Midbrain (tissue), 1 donor: ENCODE data around the gene COG7.
"Not testable (repeated sequence)": the region's sequence is repeated elsewhere in the genome, so short reads cannot be mapped to it uniquely, and the experiment has no call there.

Experiments used
- DNase-seq: peaks from one replicate; lab custom pipeline; 2025; lab: John Stamatoyannopoulos, UW

Gene COG7

DNA sequence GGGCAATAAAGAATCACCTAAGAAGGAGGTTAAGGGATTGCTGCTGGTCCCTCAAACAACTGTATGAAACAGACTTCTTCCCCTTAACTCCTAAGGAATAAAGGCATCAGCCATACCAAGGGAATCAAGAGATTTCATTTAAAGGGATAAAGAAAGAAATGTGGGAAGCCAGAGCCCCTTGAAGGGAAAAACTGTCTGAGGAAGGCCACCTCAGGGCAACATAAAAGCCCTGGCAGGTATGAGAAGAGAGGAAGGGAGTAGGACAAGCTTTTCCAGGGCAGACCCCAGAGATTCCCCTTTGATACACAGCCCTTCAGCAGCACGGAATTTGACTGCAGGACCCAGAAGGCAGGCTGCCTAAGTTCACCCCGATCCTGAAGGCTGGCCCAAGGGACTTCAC is 43.5 kb downstream of the COG7 start:
- DNase-seq, result no peak

DNA sequence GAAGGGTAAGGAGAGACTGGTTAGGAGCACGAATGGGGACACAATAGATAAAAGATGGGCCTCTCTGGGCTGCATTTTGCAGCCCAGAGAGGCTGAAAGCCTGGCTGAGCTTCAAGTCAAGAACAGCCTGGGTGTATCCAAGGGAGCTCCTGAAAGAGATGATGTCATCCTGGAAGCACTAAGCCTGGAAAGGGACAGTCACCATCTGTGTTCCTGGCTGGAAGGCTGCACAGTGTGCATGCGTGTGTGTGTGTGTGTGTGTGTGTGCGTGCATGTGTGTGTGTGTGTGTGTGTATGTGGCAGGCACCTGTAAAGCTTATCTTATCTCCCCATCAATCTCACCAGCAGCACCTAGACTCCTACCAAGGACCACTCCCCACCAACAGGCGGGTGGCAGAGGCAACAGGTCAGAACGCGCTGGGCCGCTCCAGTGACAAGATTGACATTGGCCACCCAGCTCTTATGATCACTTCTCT is 44.1 kb downstream of the COG7 start:
- DNase-seq, result peak; percentile 29

DNA sequence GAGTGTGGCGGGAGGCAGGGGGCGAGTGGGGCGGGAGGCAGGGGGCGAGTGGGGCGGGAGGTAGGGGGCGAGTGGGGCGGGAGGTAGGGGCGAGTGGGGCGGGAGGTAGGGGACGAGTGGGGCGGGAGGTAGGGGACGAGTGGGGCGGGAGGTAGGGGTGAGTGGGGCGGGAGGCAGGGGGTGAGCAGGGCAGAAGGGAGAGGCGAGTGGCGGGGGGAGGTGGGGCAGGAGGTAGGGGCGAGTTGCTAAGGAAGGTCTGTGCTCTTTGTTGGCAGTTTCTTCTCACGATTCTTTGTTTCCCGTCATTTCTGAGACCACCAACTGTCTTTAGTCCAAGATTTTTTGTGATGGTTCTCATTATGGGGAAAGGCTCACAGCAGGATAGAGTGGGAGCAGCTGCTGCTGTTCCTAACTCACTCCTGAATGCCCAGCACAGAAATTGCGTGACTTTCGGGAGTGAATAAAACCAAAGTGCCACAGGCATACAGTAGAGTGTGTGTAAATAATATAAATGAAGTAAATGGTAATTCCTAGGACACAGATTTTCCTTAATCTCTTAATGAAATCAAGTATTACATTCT is 44.7 kb downstream of the COG7 start:
- no peak for DNase-seq

DNA sequence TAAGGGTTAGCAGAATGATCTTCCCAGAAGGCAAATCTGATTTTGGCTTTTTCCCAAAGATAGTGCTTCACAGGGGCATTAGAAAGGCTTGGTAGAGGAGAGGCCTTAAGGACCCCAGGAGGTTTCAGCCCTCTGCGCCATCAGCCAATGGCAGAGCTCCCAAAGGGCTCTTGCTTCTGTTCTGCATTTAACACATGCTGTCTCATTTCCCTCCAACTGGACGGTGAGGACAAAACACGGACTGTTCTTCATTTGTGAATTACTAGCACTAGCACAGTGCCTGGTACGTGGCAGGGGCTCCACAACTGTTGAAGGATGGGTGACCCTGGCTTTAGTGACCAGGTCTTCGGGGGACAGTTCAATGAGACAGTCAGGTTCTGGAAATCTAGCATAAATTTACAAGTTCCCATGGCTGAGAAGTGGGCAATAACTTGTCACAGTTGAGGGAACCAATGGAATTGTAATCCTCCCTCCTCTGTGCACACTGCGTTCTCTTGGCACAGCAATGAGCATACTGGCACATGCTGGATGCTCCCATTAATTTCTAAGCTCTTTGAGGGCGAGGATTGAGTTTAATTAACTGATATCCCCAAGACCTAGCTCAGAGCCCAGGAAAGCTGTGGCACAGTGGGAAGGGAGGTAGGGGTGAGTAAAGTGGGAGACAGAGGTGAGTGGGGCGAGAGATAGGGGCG is 45.4 kb downstream of the COG7 start:
- no peak for DNase-seq

GRCh38 chr16:23406546-23407240 is 46.3 kb downstream of the COG7 start:
- no peak for DNase-seq

GRCh38 chr16:23406024-23406423 is 47.0 kb downstream of the COG7 start:
- DNase-seq, result no peak

GRCh38 chr16:23403547-23403946 is 49.4 kb downstream of the COG7 start:
- DNase-seq, result no peak

DNA sequence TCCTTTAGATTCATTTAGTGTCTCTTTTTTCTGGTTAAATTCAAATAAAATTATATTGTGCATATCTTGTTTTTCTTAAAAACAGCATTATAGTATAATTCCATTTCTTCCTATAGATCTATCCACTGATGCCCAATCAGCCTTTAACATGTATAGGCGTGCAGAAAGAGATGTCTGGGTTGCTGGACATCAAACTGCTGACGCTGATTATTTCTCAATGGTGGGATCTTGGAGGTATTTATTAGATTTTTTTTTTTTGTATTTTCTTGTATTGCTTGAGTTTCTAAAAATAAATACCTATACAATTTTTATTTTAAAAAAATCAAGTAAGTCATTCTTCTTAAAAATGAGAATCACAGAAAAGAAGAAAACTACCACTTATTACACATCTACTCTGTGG is 50.9 kb downstream of the COG7 start:
- DNase-seq, result no peak

DNA sequence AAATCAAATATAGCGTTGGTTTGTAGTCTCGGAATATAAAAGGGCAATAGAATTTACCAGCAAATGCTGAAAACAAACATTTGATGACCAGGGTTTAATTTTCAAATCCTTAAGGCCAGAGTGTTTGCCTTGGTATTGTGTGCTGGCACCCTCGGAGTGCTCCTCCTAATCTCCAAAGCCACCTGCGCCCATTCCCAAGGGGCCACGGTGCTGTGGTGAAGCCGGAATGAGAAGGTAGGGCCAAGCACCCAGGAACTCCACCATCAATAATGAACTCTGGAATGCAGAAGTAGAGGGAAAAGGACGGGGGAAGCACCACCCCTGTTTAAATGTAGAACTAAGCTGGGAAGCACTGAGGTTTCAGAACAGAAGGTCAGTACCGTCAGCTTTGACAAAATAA is 51.9 kb downstream of the COG7 start:
- DNase-seq, result no peak

DNA sequence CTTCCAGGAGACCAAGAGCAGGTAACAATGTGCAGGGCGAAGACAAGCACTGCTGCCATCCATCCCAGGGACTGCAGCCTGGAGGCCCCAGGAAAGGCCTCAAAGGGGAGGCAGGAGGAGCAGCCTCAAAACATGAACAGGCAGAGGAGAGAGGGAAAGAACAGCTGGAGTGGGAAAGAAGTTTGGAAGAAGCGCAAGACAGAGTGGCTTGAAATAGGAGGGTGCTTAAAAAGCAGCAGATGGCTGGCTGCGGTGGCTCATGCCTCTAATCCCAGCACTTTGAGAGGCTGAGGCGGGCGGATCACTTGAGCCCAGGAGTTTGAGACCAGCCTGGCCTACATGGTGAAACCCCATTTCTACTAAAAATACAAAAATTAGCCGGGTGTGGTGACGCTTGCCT is 52.5 kb downstream of the COG7 start:
- DNase-seq, result not testable (repeated sequence)

DNA sequence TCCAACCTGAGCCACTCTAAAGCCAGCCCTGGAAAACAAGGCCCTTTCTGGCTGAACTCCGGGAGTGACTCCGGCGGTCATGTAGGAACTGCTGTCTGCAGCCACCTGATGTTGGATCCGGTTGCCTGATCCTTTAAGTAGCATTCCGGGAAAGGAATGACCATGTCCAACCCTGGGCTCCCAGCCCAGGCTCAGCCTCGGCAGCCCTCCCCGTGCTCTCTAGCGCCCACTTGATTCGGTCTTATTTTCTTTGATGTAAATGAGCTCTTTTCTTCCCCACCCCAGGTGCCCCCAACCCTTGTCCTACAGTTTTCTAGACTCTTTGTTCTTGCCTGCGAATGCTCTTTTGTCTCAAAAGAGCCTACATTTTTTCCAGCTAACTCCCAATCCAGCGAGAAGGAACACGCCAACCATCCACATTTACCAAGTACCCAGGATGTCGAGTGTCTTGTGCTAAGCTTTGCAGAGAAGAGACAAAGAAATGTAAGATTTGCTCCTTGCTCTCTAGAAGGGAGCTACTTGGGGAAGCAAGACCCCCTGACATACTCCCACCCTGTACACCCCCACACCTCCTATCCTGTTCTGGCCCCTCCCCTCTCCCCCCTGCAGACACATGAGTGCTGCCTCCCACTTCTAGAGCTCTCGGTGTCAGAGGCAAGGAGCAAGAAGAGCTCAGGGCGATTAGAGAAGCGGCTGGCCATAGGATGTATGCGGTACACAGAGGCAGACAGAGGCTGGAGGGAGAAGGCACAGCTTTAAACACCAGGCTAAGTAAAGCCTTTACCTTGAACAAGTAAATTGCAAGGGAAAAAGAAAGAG is 53.8 kb downstream of the COG7 start:
- peak; percentile 12 for DNase-seq

- DNase-seq, result no peak
Observed at GRCh38 chr16:23397464-23397863, 55.5 kb downstream of the COG7 start.

DNA sequence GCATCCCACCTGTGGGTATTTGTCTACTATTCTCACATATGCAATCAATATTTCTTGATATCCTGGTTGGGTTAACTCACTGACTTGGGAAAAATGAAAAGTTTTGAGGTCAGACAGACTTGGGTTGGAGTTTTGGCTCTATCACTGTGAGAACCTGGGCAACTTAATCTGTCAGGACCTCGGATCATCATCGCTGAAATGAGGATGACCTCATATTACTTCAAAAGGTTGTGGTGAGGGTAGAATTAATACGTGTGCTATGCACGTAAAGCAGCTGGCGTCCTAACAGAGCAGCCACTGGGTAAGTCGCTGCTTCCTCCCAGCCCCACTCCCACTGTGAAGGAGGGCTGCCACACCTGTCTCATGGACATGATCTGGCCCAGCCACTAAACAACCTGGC is 57.3 kb downstream of the COG7 start:
- no peak for DNase-seq

GRCh38 chr16:23394141-23394831 is 58.7 kb downstream of the COG7 start:
- no peak for DNase-seq

DNA sequence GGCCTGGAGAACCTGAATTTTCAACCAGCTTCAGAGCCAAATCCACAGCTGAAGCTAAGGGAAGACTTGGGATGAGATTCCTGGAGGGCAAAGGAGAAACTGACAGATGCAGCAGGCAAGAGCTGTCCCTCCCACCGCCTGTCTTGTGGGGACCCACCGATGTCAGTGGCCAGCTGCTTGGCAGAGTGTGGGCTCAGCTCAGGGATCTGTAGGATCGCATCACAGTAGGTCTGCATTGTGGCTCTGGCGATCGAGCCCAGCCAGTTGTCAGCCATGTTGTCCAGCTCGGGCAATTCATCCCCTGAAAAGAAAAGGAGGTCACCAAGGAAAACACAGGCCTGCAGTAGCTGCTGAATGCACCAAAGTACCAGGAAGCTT is 60.8 kb downstream of the COG7 start:
- DNase-seq, result no peak

DNA sequence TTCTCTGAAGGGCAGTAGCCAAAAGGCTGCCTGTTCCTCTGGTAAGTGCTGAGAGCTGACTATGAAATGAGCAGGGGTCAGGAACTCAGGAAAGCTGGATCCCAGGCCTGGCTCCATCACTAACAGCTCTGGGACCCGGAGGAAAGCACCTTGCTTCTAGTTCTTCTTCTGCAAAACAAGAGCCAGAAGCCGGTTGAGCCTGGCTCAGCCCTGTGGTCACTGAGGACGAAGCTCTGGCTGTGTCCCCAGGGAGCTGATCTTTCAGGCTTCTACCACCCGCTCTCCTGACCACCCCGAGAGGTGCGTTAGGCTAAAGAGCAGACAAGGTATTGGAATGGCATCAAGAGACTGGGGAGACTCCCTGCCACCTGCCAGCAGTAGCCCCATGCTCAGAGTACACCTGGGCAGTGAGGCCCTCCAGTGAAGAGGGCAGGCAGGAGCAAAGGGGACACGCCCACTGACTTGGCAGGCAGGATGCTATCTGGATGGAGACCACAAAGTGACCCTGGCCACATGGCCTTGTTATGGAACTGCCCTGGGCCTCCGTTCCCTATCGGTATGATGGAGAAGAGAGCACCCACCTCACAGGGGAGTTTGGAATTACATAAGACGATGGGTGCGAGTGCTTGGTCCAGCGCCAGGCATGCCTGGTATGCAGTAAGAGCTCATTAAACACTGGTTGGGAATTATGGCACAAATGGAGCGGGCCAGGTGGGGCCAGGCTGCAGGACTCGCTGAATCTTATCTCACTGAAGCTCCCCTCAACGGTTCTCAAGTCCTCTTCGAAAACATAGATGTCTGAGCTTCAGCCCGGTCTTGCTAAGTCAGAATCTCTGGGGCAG is 61.4 kb downstream of the COG7 start:
- no peak for DNase-seq

GRCh38 chr16:23389936-23390335 is 63.1 kb downstream of the COG7 start:
- DNase-seq, result not testable (repeated sequence)

- no peak for DNase-seq
Observed at GRCh38 chr16:23389201-23389600, 63.8 kb downstream of the COG7 start.

- no peak for DNase-seq
Observed at GRCh38 chr16:23388786-23389185, 64.2 kb downstream of the COG7 start.

DNA sequence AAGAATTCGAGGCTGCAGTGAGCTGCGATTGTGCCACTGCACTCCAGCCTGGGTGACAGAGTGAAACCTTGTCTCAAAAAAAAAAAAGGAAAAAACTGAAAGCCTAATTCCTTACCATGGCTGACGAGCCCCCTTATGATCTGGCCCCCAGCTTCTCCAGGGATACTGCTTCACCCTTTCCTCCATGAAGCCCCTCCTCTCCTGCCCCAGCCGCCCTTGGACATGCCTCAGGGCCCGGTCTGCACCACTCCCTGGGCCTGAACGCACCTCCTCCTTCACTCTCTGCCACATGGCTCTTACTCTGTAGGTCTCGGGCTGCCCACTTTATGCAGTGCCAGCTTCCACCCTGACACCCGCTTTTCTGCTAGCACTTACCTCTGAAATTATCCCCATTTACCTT is 65.3 kb downstream of the COG7 start:
- DNase-seq, result no peak

DNA sequence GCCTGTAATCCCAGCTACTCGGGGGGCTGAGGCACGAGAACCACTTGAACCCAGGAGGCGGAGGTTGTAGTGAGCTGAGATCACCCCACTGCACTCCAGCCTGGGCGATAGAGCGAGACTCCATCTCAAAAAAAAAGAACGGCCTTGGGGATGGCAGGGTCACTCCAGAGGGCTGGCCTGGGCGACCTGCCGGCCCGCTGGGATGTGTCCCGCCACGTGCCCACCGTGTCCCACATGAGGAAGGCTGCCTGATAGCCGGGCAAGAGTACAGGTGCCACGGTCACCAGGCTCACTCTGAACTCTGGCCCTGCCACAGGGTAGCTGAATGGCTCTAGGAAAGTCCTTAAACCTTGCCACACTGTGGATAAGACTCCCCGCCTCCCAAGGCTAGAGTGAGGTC is 67.5 kb downstream of the COG7 start:
- no peak for DNase-seq
